Fibroblast of skin of right quadriceps (primary cell): ENCODE measurements around the gene ATP2B1.
A peak's percentile ranks its signal among the peaks of the same experiment; 100 is the strongest.
"Not testable (repeated sequence)": the region's sequence is repeated elsewhere in the genome, so short reads cannot be mapped to it uniquely, and the experiment has no call there.

ENCODE experiments used
- DNase-seq: peaks from one replicate; pipeline ENCODE4 v3.0.0-alpha.2; 2013

Gene ATP2B1

DNA sequence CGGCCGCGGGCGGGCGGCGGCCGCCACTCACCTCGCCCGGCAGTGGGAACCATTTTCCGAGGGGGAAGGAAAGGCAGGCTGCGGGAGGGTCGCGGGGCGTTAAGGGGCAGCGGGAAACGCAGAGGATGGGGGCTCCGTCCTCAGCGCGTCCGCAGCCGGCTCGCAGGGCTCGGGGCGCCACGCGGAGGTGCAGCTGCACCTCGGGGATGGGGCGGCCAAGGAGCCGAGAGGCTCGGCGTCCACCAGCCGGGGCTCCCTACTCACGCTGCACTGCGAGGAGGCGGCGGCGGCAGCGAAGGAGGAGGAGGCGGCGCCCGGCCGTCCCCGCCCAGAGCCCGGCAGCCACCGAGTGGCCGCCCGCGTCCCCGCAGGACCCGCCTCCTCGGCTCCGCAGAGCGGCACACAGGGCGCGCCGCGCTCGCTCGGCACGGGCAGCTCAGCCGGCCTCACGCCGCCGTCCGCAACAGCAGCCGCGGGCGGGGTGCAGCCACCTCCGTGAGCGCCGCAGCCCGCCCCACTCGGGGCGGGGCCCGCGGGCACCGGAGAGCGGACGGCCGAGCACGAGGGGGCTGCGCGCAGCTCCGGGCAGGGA lies at the start of gene ATP2B1:
TSS of gene ATP2B1 (minus strand) at position 274 of the 592 bp plus-strand sequence. CDS start 52,952 bp downstream, outside the sequence.
- peak; percentile 87 for DNase-seq

DNA sequence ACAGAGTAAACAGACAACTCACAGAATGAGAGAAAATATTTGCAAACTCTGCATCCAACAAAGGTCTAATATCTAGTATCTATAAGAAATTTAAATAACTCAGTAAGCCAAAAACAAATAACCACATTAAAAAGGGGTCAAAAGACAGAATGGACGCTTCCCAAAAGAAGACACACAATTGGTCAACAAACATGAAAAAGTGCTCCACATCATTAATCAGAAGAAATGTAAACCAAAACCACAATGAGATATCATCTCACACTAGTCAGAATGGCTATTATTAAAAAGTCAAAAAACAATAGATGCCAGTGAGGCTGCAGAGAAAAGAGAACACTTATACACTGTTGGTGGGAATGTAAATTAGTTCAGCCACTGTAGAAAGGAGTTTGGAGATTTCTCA lies 49.3 kb upstream of the ATP2B1 start:
- DNase-seq, result not testable (repeated sequence)

DNA sequence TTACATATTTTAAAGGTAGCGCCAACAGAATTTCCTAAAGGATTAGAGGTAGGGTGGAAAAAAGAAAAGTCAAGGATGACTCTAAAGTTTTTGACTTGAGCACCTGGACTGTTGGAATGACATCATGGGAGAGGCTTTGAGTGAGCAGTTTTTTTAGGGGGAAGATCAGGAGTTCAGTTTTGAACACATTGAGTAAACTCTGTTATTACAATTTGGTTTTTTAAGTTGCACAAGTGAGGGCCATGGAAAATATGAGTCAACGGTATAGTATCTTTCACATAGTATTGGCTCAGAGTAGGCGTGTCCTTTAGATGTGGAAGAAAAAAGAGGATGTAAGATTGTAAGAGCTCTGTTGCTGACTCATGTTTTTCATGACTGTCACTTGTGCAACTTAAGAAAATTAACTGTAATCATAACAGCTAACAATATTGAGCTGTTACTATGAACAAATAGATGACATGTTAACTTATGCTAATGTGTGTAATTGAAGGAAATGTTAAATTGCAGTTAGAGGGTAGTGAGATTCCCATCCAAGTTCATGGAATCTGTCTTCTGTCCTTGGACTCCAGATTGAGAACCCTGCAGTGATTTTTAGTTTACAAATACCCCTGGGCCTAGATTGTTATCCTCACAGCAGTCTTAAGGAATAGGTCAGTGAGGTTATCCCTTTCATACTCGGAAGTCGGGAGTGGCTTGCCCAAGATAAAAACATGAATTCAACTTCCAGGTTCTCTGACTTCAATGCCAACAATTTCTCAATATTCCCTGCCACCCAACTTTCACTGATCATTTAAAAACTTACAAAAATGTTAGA lies 48.2 kb upstream of the ATP2B1 start:
- DNase-seq, result peak; percentile 99

DNA sequence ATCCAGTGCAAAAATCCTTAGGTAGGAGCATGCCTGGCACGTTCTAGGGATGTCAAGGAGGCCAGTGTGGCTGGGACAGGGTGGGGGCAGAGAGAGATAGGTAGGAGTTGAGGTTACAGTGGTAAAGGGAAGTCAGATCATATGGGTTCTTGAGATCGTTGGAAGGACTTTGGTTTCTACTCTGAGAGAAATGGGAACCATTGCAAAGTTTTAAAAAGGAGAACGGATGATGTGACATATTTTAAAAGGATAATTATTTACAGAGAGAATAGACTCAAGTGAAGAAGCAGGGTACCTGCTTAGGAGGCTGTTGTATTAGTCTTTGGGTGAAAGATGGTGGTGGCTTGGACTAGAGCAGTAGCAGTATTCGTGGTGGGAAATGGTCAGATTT lies 47.6 kb upstream of the ATP2B1 start:
- no peak for DNase-seq

DNA sequence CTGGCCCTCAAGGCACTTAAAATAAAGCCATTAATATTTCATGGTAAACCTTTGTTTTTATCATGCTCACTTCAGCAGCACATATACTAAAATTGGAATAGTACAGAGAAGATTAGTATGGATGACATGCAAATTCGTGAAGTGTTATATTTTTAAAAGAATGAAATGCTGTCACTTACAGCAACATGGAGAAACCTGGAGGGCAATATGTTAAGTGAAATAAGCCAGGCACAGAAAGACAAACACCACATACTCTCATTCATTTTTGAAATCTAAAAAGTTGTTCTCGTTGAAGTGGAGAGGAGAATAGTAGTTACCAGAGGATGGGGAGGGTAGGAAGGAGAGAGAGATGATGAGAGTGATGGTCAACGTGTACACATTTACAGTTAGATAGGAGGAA lies 45.4 kb upstream of the ATP2B1 start:
- DNase-seq, result no peak

DNA sequence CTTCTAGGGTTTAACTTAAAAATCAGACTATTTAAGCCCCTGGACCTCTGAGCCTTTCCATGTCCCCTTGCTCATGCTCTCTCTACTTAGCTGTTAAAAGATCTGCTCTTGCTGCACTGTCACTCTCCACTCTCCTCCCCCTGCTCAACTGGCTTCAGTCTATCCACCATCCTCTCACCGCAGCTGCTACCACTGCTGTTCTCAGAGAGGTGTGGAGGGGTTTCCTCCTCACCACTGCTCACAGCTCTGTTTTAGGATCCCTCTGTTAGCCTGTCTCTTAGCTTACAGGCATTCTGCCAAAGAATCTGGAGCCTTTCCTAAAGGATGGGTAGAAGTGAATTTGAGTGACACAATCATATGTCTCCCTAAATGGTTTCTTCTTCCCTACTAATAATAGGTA lies 43.7 kb upstream of the ATP2B1 start:
- DNase-seq, result no peak

DNA sequence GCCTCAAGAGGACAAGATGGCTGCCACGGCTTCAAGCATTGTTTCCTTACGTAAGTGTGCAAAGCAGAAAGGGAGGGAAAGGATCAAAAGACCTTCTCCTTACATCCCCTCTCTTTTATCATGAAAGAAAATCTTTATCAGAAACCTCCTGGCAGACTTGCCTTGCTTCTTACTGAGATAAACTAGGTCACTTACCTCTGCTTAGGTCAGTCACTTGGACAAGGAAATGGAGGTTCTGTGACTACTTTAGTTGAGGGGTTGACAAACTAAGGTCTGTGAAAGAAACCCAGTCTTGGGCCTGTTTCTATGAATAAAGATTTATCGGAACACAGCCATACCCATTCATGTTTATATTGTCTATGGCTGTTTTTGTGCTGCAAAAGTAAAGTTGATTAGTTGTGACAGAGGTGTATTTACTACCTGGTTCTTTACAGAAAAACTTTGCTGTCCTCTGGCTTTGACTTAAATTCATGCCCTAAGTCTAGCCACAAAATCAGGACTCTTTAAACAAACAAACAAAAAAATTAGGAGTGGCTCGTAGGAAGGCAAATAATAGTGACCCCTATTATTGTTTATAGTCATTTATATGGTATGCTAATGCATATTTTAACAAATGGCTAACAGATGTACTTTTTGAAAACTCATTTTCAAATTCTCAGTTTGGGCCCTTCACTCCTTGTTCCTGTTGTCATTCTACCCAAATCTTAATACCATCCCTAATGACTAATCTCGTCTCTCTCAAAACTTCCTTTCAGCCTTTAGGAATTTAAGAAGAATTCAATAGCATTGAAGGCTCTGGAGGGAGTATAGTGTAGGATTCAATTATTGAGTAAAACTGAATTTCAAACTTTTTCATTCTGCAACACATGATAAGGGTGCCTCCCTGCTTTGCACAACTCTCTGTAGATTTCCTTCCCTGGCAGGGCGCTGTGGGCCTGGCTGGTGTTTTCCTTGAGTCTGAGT lies 42.0 kb upstream of the ATP2B1 start:
- peak; percentile 78 for DNase-seq

DNA sequence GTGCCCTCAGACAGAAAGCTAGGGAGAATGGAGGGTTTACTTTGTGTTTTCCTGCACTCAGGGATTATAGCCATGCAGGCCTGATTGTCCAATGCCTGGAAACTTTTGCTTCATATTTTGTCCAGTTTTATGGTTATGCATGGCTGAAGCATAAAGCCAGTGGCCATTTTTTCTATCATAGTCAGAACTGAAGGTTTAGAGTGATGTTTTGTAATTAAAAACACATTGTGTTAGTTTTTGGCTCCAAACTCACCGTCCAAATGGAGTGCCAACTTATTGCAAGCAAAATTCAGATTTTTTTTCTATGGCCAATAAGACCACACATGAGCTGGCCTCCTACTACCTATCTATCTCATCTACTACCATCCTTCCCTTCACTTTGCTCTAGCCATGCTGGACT lies 40.2 kb upstream of the ATP2B1 start:
- no peak for DNase-seq

DNA sequence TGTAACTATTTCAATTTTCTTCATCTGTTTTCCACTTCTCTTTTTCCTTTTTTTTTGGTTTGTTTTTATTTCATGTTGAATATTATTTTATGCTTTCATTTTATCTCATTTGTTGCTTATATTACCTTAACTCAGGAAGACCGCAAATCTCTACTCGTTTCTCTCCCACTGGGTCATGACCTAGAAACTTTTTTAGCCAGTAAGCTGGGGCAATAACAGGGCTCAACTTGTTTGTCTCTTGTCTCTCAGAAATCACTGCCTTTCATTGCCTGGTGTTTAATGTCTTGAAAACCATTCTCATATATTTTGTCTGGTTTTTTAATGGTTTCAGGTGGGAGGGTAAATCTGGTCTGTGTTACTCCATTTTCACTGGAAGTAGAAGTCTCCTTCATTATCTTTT lies 36.6 kb upstream of the ATP2B1 start:
- no peak for DNase-seq

DNA sequence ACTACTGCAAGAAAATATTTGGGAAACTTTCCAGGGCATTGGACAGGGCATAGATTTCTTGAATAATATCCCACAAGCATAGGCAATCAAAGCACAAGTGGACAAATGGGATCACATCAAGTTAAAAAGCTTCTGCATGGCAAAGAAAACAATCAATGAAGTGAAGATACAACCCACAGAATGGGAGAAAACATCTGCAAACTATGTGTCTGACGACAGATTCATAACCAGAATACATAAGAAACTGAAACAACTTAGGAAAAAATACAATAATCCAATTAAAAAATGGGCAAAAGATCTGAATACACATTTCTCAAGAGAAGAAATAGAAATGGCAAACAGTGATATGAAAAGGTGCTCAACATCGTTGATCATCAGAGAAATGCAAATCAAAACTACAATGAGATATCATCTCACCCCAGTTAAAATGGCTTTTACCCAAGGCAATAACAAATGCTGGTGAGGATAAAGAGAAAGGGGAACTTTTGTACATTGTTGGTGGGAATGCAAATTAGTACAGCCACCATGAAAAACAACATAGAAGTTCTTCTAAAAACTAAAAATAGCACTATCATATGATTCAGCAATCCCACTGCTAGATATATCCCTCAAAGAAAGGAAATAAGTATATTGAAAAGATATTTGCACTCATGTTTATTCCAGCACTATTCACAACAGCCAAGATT lies 33.8 kb upstream of the ATP2B1 start:
- DNase-seq, result no peak

DNA sequence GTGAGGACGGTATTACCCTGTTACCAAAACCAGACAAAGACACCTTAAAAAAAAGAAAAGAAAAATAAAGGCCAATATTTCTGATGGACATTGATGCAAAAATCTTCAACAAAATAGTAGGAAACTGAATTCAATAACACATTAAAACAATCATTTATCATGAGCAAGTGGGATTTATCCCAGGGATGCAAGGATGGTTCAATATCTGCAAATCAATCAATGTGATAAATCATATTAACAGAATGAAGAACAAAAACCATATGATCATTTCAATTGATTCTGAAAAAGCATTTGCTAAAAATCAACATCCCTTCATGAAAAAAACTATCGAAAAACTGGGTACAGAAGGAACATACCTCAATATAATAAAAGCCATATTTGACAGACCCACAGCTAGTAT lies 32.3 kb upstream of the ATP2B1 start:
- no peak for DNase-seq

DNA sequence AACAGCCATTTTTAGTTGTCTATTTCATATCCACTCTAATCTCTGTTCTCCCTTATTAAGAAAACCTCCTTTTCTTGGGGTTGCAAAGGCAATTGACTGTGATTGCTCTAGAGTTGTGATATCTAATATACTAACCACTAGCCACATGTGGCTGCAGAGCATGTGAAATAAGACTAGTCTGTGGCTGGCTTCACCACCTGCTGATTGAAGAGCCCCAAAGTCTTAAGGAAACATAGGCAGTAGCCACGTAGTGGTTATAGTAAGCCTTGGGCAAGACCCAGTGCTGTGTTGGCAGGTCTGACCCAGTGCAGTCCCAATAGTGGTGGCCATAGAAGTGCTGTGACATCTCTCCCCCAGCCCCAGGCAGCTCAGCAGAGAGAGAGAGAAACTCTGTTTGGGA lies 28.4 kb upstream of the ATP2B1 start:
- no peak for DNase-seq

DNA sequence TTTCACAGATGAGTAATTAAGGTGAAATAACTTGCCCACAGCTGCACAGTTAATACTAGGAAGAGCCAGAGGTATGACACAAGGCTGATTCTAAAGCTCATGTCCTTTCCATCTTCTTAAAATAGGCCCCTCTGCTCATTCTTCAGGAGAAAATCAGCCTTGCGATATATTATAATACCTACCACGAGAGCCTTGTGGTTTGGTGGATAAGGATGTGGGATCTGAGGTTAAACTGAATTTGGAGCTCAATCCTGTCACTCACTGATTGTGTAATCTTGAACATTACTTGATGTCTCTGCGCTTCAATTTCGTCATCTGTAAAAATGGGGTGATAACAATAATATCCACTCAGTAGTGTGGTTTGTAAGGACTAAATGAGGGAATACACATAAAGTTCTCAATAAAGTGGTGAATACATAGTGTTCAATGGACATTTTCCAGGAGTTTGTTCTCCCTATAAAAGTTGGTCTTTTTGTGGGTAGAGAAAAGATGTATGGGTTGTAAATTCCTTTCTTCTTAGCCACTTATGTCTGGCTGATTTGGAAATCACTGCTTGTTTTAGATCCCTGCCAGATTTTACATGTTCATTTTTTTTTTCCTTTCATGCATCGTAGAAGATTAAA lies 25.1 kb upstream of the ATP2B1 start:
- peak; percentile 99 for DNase-seq

DNA sequence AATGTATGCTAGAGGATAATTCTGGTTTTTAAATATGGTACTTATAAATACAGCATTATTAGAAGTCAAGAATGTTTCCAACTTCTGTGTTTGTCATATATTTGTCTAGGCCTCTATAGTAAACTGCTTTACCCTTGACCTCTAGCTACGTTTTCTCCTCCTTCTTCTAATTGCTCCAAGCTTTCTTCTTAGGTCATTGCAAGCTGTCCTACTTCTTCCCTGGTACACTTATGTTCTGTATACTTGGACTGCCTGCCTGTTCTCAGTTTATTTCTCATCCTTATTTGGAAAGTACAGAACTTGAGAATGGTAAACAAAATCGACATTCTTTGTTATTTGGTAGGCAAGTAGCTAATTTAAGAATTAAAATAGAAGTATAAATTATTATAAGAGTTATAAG lies 23.9 kb upstream of the ATP2B1 start:
- no peak for DNase-seq

DNA sequence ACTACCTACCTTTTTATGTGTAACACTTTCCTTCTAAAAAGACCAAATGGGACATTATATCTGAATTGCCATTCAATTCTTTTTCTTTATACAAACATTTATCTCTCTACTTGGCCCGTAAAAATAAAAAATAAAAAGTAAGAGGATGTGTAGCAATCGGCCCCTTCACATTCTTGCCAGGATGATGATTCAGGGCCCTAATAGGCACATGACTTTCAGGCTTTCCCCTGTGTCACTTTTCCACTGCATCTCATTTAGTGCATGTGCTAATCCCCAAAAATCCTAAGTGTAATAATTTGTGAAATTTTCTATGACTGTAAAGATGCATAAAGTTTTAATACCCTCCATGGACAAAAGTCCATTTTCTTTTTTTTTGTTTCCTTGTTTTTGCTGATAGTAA lies 23.0 kb upstream of the ATP2B1 start:
- DNase-seq, result peak; percentile 70

DNA sequence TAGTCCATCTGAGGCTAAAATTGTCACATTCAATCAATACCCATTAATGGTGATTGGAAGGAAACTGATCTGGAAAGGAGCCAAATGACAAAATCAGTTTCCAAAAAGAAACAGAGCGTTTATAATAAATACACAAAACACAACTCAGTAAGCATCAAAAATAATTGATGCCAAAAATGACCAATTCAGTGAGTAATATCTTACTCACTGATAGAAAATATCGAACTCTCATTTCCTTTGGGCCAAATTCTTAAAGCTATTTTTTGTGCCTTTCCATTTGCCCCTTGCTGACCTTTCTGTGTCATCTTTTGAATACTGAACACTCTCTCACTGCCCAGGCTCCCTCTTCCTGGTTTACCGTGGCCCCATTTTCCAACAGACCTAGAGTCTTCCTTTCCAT lies 22.5 kb upstream of the ATP2B1 start:
- no peak for DNase-seq

DNA sequence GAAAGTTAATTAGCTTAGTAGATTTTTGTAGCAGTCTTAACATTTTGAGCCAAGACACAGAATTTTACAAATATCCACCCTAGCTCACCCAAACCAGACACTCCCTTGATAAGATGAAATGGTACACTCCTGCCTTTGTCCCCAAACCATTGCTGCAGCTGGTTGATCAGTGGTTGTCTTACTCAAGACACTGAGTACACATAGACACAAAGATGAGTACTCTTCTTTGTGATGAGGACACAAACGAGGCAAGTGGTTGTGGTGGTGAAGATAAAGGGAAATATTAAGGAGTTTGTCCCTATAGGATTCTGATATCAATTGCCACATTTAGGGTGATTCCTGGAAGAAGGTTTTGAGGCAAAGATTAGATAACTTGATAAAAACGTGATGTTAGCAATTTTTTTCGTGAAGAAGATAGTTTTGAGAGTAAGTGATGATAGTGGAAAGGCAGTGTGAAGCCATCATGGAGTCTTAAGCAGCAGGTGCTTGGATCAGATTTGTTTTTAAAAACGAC lies 21.4 kb upstream of the ATP2B1 start:
- no peak for DNase-seq

DNA sequence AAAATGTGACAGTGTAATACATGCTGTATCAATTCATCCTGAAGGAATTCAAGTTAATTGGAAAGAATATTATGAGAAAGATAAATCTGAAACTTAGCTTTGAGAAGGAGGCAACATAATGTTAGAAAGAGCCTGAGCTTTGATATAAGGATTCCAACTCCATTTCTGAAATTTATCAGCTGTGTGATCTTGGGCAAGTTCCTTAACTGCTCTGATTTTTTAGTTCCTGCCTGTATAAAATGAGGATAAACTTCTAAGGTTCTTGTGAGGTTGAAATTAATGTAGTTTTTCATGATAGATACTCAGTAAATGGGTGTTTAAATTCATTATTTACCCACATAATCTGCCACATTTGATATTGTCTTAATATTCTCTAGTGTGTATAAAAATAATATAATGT lies 14.6 kb upstream of the ATP2B1 start:
- no peak for DNase-seq

DNA sequence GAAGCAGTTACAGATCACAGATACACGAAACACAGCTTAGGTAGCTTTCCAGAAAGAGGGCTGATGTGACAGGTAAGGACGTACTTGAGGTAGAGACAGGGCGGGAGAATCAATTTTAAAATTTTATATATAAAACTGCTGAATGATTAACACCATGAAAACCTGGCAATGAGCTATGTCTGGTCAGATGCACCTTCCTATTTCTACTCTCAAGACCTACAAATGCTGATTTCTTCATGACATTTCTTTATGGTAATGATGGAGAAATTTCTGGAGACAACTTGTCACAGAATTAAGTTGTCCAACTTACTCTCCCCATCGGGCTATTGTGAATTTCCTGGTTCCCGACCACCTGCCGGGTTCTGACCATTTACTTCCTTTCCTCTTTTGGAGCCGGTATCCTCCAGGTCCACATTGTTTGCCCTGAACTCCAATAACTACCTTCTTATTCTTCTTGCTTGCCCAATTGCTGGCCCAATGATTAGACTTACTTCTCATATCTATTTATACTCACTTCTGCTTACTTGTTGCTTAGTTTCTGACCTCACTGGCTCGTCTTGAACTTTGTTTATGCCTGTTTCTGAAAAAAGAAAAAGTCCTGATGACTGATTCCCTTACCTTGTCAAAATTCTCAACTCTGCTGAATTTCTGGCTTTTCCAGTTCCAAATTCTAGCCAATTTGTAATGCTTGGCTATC lies 12.8 kb upstream of the ATP2B1 start:
- no peak for DNase-seq

DNA sequence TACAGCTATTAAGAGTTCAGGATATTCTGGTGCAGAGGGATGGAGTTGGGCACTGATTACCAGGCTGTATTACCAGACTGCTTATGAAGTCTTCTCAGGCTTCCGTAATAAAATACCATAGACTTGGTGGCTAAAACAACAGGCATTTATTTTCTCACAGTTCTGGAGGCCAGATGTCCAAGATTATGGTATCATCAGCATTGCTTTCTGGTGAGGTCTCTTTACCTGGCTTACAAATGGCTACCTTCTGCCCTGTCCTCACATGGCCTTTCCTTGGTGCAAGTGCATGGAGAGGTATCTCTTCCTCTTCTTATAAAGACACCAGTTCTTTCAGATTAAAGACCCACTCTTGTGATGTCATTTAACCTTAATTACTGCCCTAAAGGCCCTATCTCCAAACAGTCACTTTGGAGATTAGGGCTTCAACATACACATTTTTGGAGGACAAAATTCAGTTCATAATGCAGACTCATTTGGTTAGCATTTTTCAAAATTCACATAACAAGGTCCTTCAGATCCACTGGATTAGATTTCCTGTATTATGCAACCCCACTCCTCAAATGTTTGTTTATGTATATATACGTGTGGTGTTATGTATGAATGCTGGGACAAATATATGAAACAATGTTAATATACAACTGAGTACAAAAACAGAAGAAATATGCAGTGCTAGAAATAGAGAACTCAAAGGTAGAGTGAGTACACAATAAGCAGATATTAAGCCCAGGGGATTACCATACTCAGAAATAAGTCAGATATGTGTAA lies 9.3 kb upstream of the ATP2B1 start:
- no peak for DNase-seq

DNA sequence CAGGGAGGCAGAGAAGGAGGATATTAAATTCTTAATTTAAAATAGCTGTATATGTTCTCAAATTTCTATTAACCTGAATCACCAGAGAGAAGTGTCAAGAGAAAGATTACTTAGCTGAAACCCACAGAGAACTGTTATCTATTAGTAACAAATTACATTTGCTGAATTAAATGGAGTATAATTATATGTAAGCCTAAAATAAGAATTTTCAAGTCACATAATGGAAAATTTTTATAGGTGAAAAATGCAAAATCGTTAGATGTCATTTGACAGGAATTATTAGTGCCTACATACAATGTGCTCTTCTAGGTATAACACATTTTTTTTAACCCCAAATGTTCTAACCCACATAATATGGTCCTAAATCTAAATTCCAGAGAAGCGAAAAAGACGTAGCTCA lies 4.1 kb upstream of the ATP2B1 start:
- DNase-seq, result no peak
